HCT116 (cell line): ENCODE measurements around the gene TRAF3.

Experiments
- CEBPB ChIP-seq: IDR thresholded peaks from 2 replicates; pipeline ENCODE4 v1.6.1; 2012; ENCODE audit warnings: low read depth
- EGR1 ChIP-seq: IDR thresholded peaks from 2 replicates; pipeline ENCODE4 v1.6.1; 2012; ENCODE audit warnings: low read depth
- EZH2 ChIP-seq: fragments of 200-600 bp; sonication (generic); IDR thresholded peaks from 2 replicates; pipeline ENCODE4 v1.6.1; 2017; ENCODE audit warnings: antibody characterized with exemption, mixed run types
- JUND ChIP-seq: IDR thresholded peaks from 2 replicates; pipeline ENCODE4 v1.6.1; 2012
- POLR2A ChIP-seq: IDR thresholded peaks from 2 replicates; pipeline ENCODE4 v1.7.0; 2011; ENCODE audit warnings: borderline replicate concordance; ENCODE audit not compliant: insufficient read depth, insufficient read length; ENCODE audit errors: extremely low read depth
- POLR2AphosphoS5 ChIP-seq: IDR thresholded peaks from 2 replicates; pipeline ENCODE4 v1.6.1; 2011; ENCODE audit warnings: mild to moderate bottlenecking, low read depth, low read length, moderate library complexity
- RAD21 ChIP-seq: IDR thresholded peaks from 2 replicates; pipeline ENCODE4 v1.6.1; 2012; ENCODE audit warnings: low read depth, mild to moderate bottlenecking
- SIN3A ChIP-seq: IDR thresholded peaks from 2 replicates; pipeline ENCODE4 v1.6.1; 2012; ENCODE audit warnings: low read depth
- SP1 ChIP-seq: IDR thresholded peaks from 2 replicates; pipeline ENCODE4 v1.6.1; 2012; ENCODE audit warnings: low read depth
- TF ChIP-seq, protein P1 (sequence below), 3 experiments: fragments of 200-600 bp in 1 of 3; sonication (generic) in 1 of 3; IDR thresholded peaks in 2 of 3; conservative IDR thresholded peaks in 1 of 3; 2 replicates each; pipeline ENCODE4 v1.5.1; 2012 to 2017; ENCODE audit warnings: low read depth in 2 of 3, low read length in 2 of 3, antibody characterized with exemption in 1 of 3, borderline replicate concordance in 1 of 3, control low read depth in 1 of 3, mild to moderate bottlenecking in 1 of 3, mixed read lengths in 1 of 3, mixed run types in 1 of 3, moderate library complexity in 1 of 3; ENCODE audit not compliant: insufficient read depth in 1 of 3
- TF ChIP-seq, protein P2 (sequence below): IDR thresholded peaks from 2 replicates; pipeline ENCODE4 v1.6.1; 2012

DNA sequence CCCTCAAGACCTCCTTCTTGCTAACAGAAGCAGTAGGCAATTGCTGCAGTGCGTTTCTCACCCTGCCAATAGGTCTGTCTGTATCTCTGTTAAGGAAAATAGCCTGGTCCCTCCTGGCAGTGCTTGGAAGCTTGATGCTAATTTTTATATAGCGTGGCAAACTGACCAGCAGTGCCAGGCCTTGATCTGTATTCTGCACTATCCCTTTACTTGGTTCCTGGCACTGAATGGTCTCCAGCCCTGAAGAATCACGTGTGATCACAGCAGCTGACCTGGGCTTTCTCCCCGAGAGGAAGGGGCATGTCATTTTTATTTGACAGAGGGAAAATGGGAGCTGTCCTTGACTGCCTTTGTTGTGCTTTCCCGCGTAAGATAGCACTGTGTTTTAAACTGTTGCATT is 48.7 kb upstream of the TRAF3 start:
- TF ChIP-seq POLR2AphosphoS5 (no peak), RAD21 (no peak), POLR2A (no peak), CEBPB (no peak), EZH2 (no peak), SIN3A (no peak), EGR1 (no peak), SP1 (no peak), JUND (no peak)
- TF ChIP-seq, protein P1, sequence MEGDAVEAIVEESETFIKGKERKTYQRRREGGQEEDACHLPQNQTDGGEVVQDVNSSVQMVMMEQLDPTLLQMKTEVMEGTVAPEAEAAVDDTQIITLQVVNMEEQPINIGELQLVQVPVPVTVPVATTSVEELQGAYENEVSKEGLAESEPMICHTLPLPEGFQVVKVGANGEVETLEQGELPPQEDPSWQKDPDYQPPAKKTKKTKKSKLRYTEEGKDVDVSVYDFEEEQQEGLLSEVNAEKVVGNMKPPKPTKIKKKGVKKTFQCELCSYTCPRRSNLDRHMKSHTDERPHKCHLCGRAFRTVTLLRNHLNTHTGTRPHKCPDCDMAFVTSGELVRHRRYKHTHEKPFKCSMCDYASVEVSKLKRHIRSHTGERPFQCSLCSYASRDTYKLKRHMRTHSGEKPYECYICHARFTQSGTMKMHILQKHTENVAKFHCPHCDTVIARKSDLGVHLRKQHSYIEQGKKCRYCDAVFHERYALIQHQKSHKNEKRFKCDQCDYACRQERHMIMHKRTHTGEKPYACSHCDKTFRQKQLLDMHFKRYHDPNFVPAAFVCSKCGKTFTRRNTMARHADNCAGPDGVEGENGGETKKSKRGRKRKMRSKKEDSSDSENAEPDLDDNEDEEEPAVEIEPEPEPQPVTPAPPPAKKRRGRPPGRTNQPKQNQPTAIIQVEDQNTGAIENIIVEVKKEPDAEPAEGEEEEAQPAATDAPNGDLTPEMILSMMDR (IDR thresholded peaks at IDR 0.05 in 2 of 3, conservative IDR thresholded peaks at IDR 0.05 in 1 of 3; ENCODE audit: borderline replicate concordance in 1 of 3, insufficient read depth in 1 of 3, low read depth in 2 of 3, low read length in 2 of 3) = no peak
- TF ChIP-seq, protein P2, sequence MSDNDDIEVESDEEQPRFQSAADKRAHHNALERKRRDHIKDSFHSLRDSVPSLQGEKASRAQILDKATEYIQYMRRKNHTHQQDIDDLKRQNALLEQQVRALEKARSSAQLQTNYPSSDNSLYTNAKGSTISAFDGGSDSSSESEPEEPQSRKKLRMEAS = no peak
